Stimulated activated CD8-positive, alpha-beta memory T cell treated with anti-CD3 and anti-CD28 coated beads, Interleukin-4, amount 100 ng/mL, for 1 hour (primary cell): ENCODE data around the gene VN1R2.
"Not testable (repeated sequence)": the region's sequence is repeated elsewhere in the genome, so short reads cannot be mapped to it uniquely, and the experiment has no call there.

ENCODE experiments used
- DNase-seq, 2 donors: peaks; one replicate each; pipeline ENCODE4 v3.0.0-alpha.2; 2020; ENCODE audit warnings: low read depth in 2 of 2, low spot score in 1 of 2

The VN1R2 gene

GRCh38 chr19:53257715-53258342 is at the start of gene VN1R2:
Gene VN1R2, plus strand, starts transcription at chr19:53258292. Its CDS starts 84 bp downstream, at chr19:53258376.
- DNase-seq: not testable (repeated sequence)

DNA sequence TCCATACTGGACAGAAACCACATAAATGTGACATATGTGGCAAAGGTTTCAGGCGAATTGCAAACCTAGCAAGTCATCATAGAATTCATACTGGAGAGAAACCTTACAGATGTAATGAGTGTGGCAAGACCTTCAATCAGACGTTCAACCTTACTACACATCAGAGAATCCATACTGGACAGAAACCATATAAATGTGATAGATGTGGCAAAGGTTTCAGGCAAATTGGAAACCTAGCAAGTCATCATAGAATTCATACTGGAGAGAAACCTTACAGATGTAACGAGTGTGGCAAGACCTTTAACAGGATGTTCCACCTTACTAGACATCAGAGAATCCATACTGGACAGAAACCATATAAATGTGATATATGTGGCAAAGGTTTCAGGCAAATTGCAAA is 46.5 kb upstream of the VN1R2 start:
- DNase-seq: not testable (repeated sequence)

DNA sequence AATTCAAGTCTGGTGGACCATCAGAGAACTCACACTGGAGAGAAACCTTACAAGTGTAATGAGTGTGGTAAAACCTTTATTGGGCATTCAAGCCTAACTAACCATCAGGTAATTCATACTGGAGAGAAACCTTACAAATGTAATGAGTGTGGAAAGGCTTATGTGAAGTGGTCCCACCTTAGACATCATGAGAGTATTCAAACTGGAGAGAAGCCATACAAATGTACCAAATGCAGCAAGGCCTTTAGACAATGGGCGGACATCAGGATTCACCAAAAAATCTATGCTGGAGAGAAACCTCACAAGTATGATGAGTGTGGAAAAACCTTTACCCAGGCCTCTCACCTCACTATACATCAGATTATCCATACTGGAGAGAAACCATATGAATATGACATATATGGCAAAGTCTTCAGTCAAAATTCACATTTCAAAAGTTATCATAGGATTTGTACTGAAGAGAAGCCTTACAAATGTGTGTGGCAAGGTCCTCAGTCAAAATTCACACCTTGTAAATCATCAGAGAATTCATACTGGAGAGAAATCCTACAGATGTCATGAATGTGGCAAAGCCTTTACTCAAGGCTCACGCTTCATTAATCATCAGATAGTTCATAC is 45.3 kb upstream of the VN1R2 start:
- DNase-seq: no peak

- not testable (repeated sequence) for DNase-seq
These were observed 35.4 kb upstream of the VN1R2 start for GRCh38 chr19:53222716-53223115.

DNA sequence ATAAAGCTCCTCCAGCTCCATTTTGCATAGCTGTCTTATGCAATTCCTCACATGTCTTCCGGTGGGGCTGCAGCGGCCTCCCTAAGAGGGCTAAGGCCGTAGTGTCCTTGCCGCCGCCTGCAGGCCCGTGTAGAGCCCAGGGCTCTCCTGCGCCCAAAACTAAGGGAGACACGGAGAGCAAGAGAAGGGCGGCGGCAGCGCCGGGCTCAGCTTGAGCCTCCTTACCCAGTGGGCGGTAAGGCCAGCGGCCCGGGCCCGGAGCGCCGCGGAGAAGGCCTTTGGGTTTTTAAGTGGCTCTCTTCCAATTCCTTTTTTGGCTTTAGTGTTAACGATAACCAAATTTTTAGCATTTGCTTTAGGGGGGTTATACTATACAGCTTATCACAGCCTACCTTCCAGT is 33.5 kb upstream of the VN1R2 start:
- DNase-seq: no peak

DNA sequence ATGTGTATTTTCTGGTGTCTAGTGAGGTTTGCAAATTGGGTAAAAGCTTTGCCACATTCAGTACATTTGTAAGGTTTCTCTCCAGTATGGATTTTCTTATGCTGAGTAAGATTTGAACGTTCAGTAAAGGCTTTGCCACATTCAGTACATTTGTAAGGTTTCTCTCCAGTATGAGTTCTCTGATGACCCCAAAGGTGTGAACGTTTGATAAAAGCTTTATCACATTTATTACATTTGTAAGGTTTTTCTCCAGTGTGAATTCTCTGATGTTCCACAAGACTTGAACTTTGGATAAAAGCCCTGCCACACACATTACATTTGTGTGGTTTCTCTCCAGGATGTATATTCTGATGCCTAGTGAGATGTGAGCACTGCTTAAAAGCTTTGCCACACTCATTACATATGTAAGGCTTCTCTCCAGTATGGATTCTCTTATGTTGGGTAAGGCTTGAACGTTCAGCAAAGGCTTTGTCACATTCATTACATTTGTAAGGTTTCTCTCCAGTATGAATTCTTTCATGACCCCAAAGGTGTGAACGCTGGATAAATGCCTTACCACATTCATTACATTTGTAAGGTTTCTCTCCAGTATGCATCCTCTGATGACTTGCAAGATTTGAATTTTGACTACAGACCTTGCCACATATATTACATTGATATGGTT is 20.8 kb upstream of the VN1R2 start:
- DNase-seq: no peak

DNA sequence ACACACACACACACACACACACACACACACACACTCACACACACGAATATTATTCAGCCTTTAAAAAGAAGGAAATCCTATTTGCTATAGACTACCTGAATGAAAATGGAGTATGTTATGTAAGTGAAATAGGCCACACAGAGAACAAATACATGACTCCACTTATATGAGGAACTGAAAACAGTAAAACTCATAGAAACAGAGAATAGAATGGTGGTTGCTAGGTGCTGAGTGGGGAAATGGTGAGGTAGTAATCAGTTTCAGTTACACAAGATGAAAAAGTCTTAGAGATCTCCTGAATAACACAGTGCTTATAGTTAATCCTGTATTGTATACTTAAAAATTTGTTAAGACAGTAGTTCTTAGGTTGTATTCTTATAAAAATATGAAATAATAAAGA is 11.6 kb upstream of the VN1R2 start:
- no peak for DNase-seq

- DNase-seq: peak; percentile 59 to 70
These were observed 3.4 kb upstream of the VN1R2 start, which contains the start of gene ZNF677 for GRCh38 chr19:53254411-53255341. Gene ZNF677, minus strand, starts transcription at chr19:53254873. Its CDS starts 3,323 bp downstream, at chr19:53251550.

DNA sequence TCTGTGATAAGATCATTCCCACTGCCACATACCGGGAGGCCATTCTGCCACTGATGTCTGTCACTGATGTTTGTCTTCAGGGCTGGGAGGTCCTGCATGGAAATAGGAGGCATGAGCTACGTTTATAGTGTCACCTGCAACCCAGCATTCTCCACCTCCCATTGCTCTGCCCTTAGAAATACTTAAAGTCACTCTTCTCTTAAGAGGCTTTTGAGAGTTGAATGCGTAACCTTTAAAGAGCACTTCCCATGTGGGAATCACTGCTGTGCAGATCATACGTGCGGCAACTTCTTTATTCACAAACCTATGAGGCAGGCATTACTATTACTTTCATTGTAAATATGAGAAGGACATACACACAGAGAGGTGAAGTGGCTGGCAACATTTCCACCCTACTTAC is 9.5 kb downstream of the VN1R2 start, which contains the start of gene VN1R4:
VN1R4 (minus strand) TSS at position 101 of the 400 bp plus-strand sequence; CDS start at position 43, 58 bp downstream.
- not testable (repeated sequence) for DNase-seq

DNA sequence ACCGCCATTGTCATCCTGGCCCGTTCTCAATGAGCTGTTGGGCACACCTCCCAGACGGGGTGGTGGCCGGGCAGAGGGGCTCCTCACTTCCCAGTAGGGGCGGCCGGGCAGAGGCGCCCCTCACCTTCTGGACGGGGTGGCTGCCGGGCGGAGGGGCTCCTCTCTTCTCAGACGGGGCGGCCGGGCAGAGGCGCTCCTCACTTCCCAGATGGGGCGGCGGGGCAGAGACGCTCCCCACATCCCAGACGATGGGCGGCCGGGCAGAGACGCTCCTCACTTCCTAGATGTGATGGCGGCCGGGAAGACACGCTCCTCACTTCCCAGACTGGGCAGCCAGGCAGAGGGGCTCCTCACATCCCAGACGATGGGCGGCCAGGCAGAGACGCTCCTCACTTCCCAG is 11.8 kb downstream of the VN1R2 start:
- DNase-seq: not testable (repeated sequence)

DNA sequence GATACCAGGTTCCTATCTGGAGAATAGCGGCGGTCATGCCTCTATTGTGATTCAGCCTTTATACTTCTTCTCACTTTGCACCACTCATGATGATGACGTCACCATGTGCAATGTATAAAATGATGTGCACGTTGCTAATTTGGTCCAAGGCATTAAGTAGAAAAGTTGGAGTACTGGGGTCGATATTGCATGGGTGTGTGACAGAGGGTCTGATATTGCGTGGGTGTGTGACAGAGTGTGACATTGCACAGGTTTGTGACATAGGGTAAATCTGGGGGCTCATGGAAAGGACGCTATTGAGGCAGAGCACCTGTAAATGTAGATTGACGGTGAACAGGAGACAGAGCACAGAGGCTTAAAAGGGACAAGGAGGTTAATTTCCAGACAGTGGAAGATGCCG is 14.0 kb downstream of the VN1R2 start:
- DNase-seq: no peak

- no peak for DNase-seq
These were observed 17.4 kb downstream of the VN1R2 start for GRCh38 chr19:53275480-53275879.

DNA sequence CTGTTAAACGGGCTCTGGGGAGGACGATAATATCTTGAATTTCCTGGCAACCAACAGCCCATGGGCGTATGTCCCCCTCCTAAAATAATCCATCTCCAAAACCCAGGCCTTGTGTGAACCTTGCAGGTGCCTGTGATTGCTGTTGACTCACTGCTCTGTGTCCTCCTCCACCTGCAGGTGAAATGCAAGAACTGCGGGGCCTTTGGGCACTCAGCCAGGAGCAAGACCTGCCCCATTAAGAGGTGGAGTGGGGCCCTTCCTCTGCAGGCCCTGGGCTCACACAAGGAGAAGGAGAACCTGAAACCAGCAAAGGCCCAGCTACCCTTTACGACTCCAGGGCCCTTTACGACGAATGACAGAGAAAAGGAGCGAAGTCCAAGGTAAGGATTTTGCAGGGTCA is 23.9 kb downstream of the VN1R2 start:
- DNase-seq: not testable (repeated sequence)

DNA sequence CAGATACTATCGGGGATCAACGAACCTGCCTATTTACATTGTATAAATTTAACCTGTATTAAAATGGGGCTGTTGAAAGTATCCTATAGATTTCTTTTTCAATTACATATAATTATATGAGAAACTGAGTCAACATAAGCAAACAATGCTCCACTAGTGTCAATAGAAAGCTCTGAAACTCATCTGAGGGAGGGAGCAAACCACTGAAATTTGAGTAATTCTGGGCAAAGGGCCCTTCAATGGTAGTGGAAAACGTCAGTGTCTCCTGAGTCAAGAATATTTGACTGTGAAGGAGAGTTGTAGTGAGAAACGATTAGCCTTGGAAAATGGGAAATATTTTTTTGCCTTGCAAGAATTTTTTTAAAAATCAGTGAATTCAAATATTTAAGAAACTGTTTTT is 27.0 kb downstream of the VN1R2 start:
- no peak for DNase-seq

DNA sequence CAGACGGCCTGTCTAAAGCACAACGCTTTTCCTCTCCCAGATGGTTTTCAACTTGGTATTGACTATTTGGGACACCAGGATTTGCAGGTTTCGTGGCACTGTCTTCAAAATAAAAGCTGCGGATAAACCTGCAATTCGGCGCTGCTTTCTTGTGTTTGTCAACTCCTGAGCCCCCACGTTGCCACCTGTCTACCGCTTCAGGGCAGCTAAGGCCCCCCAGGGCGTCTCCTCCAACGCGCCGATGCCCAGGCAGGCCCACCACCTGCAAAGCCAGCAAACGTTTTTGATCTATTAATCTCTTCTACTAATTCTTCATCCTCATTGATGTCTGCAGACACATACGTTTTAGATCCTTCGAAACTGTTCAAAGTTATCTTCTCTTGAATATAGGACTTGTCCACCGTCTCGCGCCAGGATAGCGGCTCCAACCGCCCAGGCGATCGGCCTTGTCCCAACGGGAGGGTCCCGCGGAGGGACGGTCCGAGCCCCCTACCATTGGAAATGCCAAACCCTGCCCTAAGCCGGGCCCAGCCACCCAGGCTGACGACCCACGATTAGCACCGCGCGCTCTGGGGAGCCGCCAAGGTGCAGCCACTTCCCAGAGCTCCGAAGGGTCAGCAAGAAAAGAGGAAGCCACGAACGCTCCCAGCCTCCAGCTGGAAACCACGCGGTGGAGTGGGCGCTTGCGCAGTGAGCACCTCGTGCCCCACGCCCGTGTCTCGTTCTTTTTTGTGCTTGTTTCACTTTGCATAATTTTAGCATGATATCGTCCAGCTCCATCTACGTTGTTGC is 32.9 kb downstream of the VN1R2 start:
- DNase-seq: no peak

DNA sequence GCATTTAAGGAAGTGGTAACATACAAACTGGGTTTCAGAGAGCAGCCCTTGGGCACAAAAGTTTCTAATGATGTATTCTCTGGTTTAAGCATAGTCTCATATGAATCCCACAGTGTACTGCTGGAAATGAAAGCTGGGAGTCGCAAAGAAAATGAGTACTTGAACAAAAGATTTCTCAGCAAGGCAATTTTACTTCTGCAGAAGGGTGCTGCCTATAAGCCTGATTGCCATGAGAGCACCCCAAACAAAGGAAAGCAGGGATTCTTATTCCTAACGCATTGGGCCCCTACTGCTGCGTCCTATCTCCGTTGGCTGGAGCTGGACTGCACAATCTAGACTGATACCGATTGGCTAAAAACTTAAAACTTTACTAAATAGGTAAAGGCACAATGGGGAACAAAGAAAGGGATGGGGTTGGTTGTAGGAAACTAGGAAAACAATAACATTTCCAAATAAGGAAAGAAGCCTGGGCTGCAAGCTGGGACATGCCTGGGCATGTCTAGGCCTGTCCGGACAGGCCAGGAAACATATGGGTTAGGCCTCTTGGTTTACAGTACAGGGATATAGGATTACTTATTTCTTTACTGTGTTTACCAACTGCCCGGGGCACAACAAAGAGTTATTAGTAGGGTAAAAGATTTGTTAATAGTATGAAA is 36.8 kb downstream of the VN1R2 start:
- DNase-seq: no peak

DNA sequence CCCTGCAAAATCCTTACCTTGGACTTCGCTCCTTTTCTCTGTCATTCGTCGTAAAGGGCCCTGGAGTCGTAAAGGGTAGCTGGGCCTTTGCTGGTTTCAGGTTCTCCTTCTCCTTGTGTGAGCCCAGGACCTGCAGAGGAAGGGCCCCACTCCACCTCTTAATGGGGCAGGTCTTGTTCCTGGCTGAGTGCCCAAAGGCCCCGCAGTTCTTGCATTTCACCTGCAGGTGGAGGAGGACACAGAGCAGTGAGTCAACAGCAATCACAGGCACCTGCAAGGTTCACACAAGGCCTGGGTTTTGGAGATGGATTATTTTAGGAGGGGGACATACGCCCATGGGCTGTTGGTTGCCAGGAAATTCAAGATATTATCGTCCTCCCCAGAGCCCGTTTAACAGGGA is 43.2 kb downstream of the VN1R2 start:
- DNase-seq: not testable (repeated sequence)

GRCh38 chr19:53308339-53308811 is 50.3 kb downstream of the VN1R2 start:
- no peak for DNase-seq
